ENCODE measurements around the gene IFNL3.

Gene IFNL3

GRCh38 chr19:39238209-39238608 is 6.6 kb downstream of the IFNL3 start:
- Histone ChIP-seq H3K27ac (ENCODE audit: low read length) (no peak overlapping the region), H3K27me3 (ENCODE audit: low read depth, low read length) (0 out of 2 replicates have a peak, but pooled peaks cover 7% of the 10 kb centered on the region), H3K9me3 (ENCODE audit: insufficient read depth, low read length) (no peaks in the 10 kb centered on the region), H3K36me3 (replicated peaks; ENCODE audit: low read depth, low read length) (no peaks in the 10 kb centered on the region), H2AFZ (ENCODE audit: low read depth, low read length) (peak overlapping the region; percentile 77), H3K79me2 (ENCODE audit: low read length) (no peaks in the 10 kb centered on the region), H3K4me1 (ENCODE audit: low read length) (peaks cover 12% of the 10 kb centered on the region), H3K9ac (ENCODE audit: low read length) (peak overlapping the region; percentile 50), H3K4me3 (ENCODE audit: low read length) (peak overlapping the region; percentile 61), H4K20me1 (ENCODE audit: insufficient read depth, low read length) (no peaks in the 10 kb centered on the region), H3K4me2 (ENCODE audit: low read length) (peak overlapping the region; percentile 65)
- TF ChIP-seq EZH2phosphoT487 (IDR thresholded peaks at IDR 0.05; ENCODE audit: low read depth): no peak
- no peak for TF ChIP-seq CTCF (IDR thresholded peaks at IDR 0.05; ENCODE audit: low read depth, low read length)

- no peaks in the 10 kb centered on the region for H3K9me3 ChIP-seq (ENCODE audit: insufficient read depth, low read length)
- no peak overlapping the region for H3K27ac ChIP-seq (ENCODE audit: low read length)
- TF ChIP-seq EZH2phosphoT487 (IDR thresholded peaks at IDR 0.05; ENCODE audit: low read depth) (no peak), CTCF (IDR thresholded peaks at IDR 0.05; ENCODE audit: low read depth, low read length) (no peak)
- H3K9ac ChIP-seq (ENCODE audit: low read length): peak overlapping the region; percentile 50
- H3K4me1 ChIP-seq (ENCODE audit: low read length): peaks cover 12% of the 10 kb centered on the region
- peak overlapping the region; percentile 65 for H3K4me2 ChIP-seq (ENCODE audit: low read length)
- peak overlapping the region; percentile 77 for H2AFZ ChIP-seq (ENCODE audit: low read depth, low read length)
- H3K36me3 ChIP-seq (replicated peaks; ENCODE audit: low read depth, low read length): no peaks in the 10 kb centered on the region
- H3K27me3 ChIP-seq (ENCODE audit: low read depth, low read length): 0 out of 2 replicates have a peak, but pooled peaks cover 7% of the 10 kb centered on the region
- no peaks in the 10 kb centered on the region for H3K79me2 ChIP-seq (ENCODE audit: low read length)
- no peaks in the 10 kb centered on the region for H4K20me1 ChIP-seq (ENCODE audit: insufficient read depth, low read length)
- H3K4me3 ChIP-seq (ENCODE audit: low read length): peak overlapping the region; percentile 61
These were observed 7.3 kb downstream of the IFNL3 start for GRCh38 chr19:39237200-39238184.

- no peaks in the 10 kb centered on the region for H3K79me2 ChIP-seq (ENCODE audit: low read length)
- H2AFZ ChIP-seq (ENCODE audit: low read depth, low read length): no peak overlapping the region
- no peak overlapping the region for H3K27ac ChIP-seq (ENCODE audit: low read length)
- TF ChIP-seq CTCF (IDR thresholded peaks at IDR 0.05; ENCODE audit: low read depth, low read length) (no peak), EZH2phosphoT487 (IDR thresholded peaks at IDR 0.05; ENCODE audit: low read depth) (no peak)
- no peaks in the 10 kb centered on the region for H3K9me3 ChIP-seq (ENCODE audit: insufficient read depth, low read length)
- H3K9ac ChIP-seq (ENCODE audit: low read length): no peak overlapping the region
- H3K4me2 ChIP-seq (ENCODE audit: low read length): no peak overlapping the region
- peaks cover 12% of the 10 kb centered on the region for H3K4me1 ChIP-seq (ENCODE audit: low read length)
- H4K20me1 ChIP-seq (ENCODE audit: insufficient read depth, low read length): no peaks in the 10 kb centered on the region
- H3K36me3 ChIP-seq (replicated peaks; ENCODE audit: low read depth, low read length): no peaks in the 10 kb centered on the region
- H3K4me3 ChIP-seq (ENCODE audit: low read length): no peak overlapping the region
- H3K27me3 ChIP-seq (ENCODE audit: low read depth, low read length): 0 out of 2 replicates have a peak, but pooled peaks cover 7% of the 10 kb centered on the region
These were observed 8.3 kb downstream of the IFNL3 start for GRCh38 chr19:39236527-39236926.

- Histone ChIP-seq H3K27ac (ENCODE audit: low read length) (no peak overlapping the region), H2AFZ (ENCODE audit: low read depth, low read length) (no peak overlapping the region), H3K4me2 (ENCODE audit: low read length) (no peak overlapping the region), H3K36me3 (replicated peaks; ENCODE audit: low read depth, low read length) (no peaks in the 10 kb centered on the region), H3K9ac (ENCODE audit: low read length) (no peak overlapping the region), H3K27me3 (ENCODE audit: low read depth, low read length) (peaks cover 7% of the 10 kb centered on the region; the same call in 1 of the 2 replicates), H4K20me1 (ENCODE audit: insufficient read depth, low read length) (no peaks in the 10 kb centered on the region), H3K4me3 (ENCODE audit: low read length) (no peak overlapping the region), H3K79me2 (ENCODE audit: low read length) (no peaks in the 10 kb centered on the region), H3K9me3 (ENCODE audit: insufficient read depth, low read length) (no peaks in the 10 kb centered on the region), H3K4me1 (ENCODE audit: low read length) (peaks cover 5% of the 10 kb centered on the region)
- no peak for TF ChIP-seq EZH2phosphoT487 (IDR thresholded peaks at IDR 0.05; ENCODE audit: low read depth)
- TF ChIP-seq CTCF (IDR thresholded peaks at IDR 0.05; ENCODE audit: low read depth, low read length): no peak
These were observed 12.1 kb downstream of the IFNL3 start for GRCh38 chr19:39232708-39233107.

Data from OCI-LY3 (cell line).